ENCODE results near the gene ZNF524. TPM values are rescaled to one million over a fixed set of nuclear protein-coding genes. Genes with fewer than 3 reads are reported as not detected.
"Not testable (repeated sequence)": the region's sequence is repeated elsewhere in the genome, so short reads cannot be mapped to it uniquely, and the experiment has no call there.

Gene ZNF524, protein sequence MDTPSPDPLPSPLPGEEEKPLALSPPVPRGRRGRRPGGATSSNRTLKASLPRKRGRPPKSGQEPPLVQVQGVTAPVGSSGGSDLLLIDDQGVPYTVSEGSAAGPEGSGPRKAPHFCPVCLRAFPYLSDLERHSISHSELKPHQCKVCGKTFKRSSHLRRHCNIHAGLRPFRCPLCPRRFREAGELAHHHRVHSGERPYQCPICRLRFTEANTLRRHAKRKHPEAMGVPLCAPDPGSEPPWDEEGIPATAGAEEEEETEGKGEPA
- total RNA-seq, result 5.7 TPM
- polyA plus RNA-seq, result 30.9 TPM

DNA sequence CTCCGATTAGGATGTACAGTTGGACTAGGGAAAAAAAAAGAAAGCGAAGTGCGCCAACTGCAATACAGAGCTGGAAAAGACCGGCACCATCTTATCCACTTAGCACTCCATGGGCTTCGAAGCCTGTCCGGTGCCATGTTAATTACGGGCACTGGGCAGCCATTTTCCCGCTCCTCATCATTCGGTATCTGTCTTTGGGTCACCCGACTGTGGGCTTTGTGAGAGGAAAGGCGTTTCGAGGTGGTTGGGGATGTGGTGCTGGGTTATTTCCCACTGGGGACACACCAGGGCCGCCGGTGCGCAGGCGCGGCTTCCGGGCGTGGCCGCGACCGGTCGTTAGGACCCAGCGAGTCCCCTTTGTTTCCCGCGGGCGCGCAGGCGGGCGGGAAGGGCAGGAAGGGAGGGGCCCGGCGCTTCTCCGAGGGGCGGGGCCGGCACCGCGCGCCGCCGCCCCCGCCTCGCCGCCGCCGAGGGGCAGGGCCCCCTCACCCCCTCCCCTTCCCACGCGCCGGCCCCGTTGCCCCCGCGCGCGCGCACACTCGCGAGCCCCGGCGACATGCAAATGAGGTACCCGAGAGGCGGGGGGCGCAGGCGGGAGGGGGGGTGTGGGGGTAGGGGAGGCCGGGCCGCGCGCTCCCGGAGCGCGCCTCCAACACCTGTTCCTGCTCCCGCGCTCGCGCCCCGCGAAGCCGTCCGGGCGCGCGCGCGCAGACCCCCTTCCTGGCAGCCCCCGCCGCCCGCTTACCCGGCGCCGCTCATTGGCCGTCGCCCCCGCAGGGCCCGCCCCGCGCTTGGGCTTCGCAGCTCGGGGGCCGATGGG is at the start of gene ZNF524:
ZNF524 (plus strand) TSS at position 447 of the 820 bp plus-strand sequence. CDS start 1,825 bp downstream, outside the sequence.
- WGBS, result under 1% methylated on average over 97 of the region's 97 CpGs
- peak within 1 kb of the TSS; percentile 67 for H3K4me3 ChIP-seq (ENCODE audit: low read depth, low read length)
- peak; percentile 89 for DNase-seq (ENCODE audit: extremely low spot score)

DNA sequence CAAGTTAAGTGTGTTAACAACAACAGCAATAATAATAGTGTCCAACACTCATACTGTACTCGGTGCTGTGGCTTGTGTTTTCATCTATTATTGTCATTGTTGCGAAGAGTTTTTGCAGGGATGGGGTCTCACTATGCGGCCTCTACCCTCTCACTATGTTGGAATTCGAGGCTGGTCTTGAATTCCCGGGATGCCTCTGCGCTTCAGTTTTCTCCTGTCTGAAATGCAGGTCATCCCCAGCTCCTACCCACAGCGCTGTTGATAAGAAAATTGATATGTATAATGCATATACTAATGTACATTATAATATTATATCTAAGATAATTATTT is 49.8 kb upstream of the ZNF524 start:
- Histone ChIP-seq H3K27ac (ENCODE audit: low read depth) (no peak overlapping the region), H3K4me1 (ENCODE audit: insufficient read depth) (peaks cover 2% of the 10 kb centered on the region), H3K36me3 (ENCODE audit: insufficient read depth) (no peaks in the 10 kb centered on the region), H3K4me3 (ENCODE audit: low read depth, low read length) (no peak overlapping the region)
- 38% methylated on average over 7 of the region's 7 CpGs for WGBS
- DNase-seq (ENCODE audit: extremely low spot score), result no peak

More for the DNA sequence above, at the start of gene ZNF524:
- Histone ChIP-seq H3K27ac (ENCODE audit: low read depth) (peak within 1 kb of the TSS; percentile 95), H3K4me1 (ENCODE audit: insufficient read depth) (no peaks in the 10 kb centered on the region), H3K36me3 (ENCODE audit: insufficient read depth) (no peaks in the 10 kb centered on the region)

DNA sequence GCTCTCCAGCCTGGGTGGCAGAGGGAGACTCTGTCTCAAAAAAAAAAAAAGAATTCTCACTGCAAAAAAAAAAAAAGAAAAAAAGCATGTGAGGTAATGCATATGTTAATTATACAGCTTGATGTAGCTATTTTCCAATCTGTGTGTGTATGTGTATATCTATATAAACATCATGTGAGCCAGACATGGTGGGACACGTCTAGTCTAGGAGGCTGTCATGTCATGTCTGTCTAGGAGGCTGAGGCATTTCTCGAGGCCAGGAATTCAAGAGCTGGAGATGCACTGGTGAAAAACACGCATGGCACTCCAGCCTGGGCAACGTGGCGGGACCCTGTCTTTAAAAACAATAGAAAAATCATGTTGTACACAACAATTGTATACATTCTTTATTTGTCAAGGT is 47.9 kb upstream of the ZNF524 start:
- Histone ChIP-seq H3K27ac (ENCODE audit: low read depth) (no peak overlapping the region), H3K4me3 (ENCODE audit: low read depth, low read length) (no peak overlapping the region), H3K36me3 (ENCODE audit: insufficient read depth) (no peaks in the 10 kb centered on the region), H3K4me1 (ENCODE audit: insufficient read depth) (peaks cover 2% of the 10 kb centered on the region)
- no peak for DNase-seq (ENCODE audit: extremely low spot score)
- 65% methylated on average over 5 of the region's 5 CpGs for WGBS

DNA sequence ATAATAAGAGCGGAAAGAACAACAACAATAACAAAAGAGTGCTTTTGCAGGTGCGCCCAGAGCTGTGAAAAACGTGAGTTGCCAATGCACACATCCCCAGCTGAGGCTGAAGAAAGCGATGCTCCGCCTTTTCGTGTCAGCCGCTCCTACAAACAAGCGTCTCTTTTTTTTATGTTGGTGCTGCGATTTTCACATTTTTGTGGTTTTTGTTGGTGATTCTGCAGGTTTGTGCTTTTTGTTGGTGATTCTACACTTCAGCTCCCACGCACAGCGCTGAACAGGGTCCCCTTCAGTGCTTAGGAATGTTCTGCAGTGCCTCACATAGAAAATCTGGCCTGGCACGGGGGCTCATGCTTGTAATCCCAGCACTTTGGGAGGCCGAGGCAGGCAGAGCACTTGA is 47.5 kb upstream of the ZNF524 start:
- WGBS, result 48% methylated on average over 13 of the region's 13 CpGs

DNA sequence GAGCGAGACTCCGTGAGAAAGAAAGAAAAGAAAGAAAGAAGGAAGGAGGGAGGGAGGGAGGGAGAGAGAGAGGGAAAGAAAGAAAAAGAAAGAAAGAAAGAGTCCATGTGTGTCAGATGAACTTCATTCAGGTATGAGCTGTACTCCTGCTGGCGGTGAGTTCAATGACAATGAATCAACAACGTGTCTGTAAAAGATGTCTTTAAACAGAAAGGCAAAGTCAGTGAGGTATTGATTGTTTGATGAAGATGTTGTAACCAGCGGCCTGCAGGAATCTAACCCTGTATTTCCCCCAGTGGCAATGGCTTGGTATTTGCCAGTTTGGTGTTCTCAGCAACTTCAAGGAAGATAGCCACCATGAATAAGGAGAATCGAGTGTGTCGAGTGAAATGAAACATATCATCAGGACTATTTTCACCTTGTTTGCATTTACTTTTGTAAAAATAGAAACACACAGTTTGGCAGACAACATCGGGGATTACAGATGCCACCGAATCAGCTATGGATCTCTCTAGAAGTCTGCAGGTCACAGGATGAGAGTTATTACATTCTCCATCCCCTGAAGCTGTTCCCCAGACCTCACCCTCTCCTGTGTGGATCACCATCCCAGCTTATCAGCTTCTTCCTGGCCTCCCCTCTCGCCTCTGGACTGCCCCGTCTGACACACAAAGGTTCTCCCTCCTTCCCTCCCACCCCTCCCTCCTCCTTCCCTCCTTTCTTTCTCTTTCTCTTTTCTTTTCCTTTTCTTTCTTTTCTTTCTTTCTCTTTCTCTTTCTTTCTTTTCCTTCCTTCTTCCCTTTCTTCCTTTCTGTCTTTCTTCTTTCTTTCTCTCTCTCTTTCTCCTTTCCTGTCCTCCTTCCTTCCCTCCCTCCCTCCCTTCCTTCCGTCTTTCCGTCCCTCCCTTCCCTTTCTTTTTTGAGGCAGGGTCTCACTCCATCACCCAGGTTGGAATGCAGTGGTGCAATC is 46.6 kb upstream of the ZNF524 start:
- no peak overlapping the region for H3K4me3 ChIP-seq (ENCODE audit: low read depth, low read length)
- no peak for DNase-seq (ENCODE audit: extremely low spot score)
- no peak overlapping the region for H3K27ac ChIP-seq (ENCODE audit: low read depth)
- H3K4me1 ChIP-seq (ENCODE audit: insufficient read depth), result peaks cover 2% of the 10 kb centered on the region
- WGBS, result 49% methylated on average over 13 of the region's 13 CpGs
- no peaks in the 10 kb centered on the region for H3K36me3 ChIP-seq (ENCODE audit: insufficient read depth)

More for the DNA sequence above, 47.5 kb upstream of the ZNF524 start:
- Histone ChIP-seq H3K36me3 (ENCODE audit: insufficient read depth) (no peaks in the 10 kb centered on the region), H3K4me1 (ENCODE audit: insufficient read depth) (peaks cover 2% of the 10 kb centered on the region), H3K4me3 (ENCODE audit: low read depth, low read length) (no peak overlapping the region), H3K27ac (ENCODE audit: low read depth) (no peak overlapping the region)
- DNase-seq (ENCODE audit: extremely low spot score), result no peak

DNA sequence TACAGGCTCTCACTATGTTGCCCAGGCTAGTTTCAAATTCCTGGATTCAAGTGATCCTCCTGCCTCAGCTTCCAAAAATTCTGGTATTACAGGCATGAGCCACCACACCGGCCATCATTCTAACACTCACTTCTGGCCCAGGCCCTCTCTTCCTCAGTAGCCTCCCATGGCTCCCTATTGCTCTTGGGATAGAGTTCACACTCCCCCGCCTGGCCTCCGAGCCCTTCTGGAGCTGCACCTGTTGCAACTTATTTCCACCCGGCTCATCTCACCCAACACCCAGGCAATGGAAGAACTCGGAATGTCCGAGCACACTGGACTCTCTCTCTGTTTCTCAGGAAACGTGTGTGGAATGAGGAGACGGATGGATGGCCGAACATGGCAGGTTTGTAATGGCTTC is 45.8 kb upstream of the ZNF524 start:
- 89% methylated on average over 9 of the region's 9 CpGs for WGBS
- no peak for DNase-seq (ENCODE audit: extremely low spot score)
- no peaks in the 10 kb centered on the region for H3K36me3 ChIP-seq (ENCODE audit: insufficient read depth)
- H3K4me1 ChIP-seq (ENCODE audit: insufficient read depth), result peaks cover 2% of the 10 kb centered on the region
- H3K27ac ChIP-seq (ENCODE audit: low read depth), result no peak overlapping the region
- no peak overlapping the region for H3K4me3 ChIP-seq (ENCODE audit: low read depth, low read length)

DNA sequence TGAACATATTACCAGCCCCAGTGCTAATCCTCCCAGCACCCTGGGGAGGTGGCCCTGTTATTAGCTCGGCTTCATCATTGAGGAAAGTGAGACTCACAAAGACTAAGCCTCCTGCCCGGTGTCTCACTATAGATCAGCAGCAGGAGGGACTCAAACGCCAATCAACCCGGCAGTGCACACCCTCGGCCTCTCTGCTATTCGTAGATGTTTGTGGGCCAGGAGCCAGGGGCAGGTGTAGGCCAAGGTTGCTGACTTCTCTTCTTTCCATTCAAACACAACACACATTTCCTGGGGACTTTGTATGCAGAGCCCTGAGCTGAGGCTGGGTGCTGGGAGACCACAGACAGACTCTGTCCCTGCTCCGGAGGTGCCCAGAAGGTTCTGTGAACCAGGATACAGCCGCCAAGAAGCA is 45.3 kb upstream of the ZNF524 start:
- no peak overlapping the region for H3K27ac ChIP-seq (ENCODE audit: low read depth)
- 79% methylated on average over 8 of the region's 8 CpGs for WGBS
- H3K4me3 ChIP-seq (ENCODE audit: low read depth, low read length), result no peak overlapping the region
- peaks cover under 1% of the 10 kb centered on the region for H3K4me1 ChIP-seq (ENCODE audit: insufficient read depth)
- H3K36me3 ChIP-seq (ENCODE audit: insufficient read depth), result no peaks in the 10 kb centered on the region
- DNase-seq (ENCODE audit: extremely low spot score), result no peak

DNA sequence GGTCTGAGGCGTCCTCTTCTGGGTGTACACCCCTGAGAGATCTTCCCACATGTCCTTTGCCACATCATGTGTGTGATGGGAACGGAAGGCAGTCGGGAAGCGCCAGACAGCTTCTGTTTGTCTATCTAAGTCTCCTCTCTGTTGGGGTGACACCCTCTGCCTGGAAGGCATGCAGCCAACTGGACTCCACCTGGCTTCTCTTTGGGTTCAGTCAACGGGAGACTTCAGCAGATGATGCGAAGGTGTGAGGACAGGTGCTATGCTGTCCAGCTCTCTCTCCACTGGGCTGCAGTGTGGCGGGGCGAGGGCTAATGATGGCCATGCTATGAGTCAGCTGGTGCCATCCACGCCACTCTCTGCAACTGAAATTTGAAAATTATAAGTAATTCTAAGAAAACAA is 40.4 kb upstream of the ZNF524 start:
- H3K36me3 ChIP-seq (ENCODE audit: insufficient read depth), result no peaks in the 10 kb centered on the region
- WGBS, result 79% methylated on average over 9 of the region's 9 CpGs
- no peak for DNase-seq (ENCODE audit: extremely low spot score)
- no peaks in the 10 kb centered on the region for H3K4me1 ChIP-seq (ENCODE audit: insufficient read depth)
- H3K27ac ChIP-seq (ENCODE audit: low read depth), result no peak overlapping the region
- H3K4me3 ChIP-seq (ENCODE audit: low read depth, low read length), result no peak overlapping the region

DNA sequence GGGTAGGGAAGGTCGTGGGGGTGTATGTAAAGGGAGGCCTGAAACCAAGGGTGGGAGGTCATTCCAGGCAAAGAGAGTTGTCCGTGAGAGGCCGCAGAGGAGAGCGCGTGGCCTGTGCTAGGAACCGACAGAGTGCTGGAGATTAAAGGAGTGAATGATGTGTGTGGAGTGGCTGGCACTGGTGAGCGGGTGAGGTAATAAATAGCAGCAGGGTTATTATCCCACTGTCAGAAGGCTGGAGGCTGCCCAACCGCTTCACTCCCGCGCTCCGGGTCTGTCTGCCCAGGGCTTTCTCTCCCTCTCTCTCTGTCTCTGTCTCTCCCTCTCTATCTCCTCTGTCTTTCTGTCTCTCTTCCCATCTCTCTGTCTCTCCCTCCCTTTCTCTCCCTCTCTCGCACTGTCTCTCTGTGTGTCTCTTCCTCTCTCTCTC is 36.8 kb upstream of the ZNF524 start:
- 35% methylated on average over 12 of the region's 12 CpGs for WGBS
- Histone ChIP-seq H3K4me3 (ENCODE audit: low read depth, low read length) (no peak overlapping the region), H3K4me1 (ENCODE audit: insufficient read depth) (no peaks in the 10 kb centered on the region), H3K36me3 (ENCODE audit: insufficient read depth) (no peaks in the 10 kb centered on the region), H3K27ac (ENCODE audit: low read depth) (no peak overlapping the region)
- DNase-seq (ENCODE audit: extremely low spot score), result no peak

DNA sequence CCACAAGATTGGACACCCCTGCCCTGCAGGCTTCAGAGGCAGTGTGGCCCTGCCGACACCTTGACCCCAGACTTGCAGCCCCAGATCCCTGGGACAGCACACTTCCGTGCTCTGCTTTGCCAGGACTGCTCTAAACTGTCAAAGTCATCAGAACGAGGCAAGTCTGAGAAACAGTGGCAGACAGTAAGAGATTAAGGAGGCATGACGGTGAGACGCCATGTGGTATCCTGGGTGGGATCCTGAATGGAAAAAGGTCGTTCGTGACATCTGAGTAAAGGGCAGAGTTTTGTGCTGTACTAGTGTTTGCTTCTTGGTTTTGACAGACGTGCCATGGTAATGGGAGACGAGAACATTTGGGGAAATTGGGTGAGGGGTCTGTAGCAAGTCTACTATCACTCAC is 33.3 kb upstream of the ZNF524 start:
- no peak overlapping the region for H3K27ac ChIP-seq (ENCODE audit: low read depth)
- no peaks in the 10 kb centered on the region for H3K4me1 ChIP-seq (ENCODE audit: insufficient read depth)
- H3K4me3 ChIP-seq (ENCODE audit: low read depth, low read length), result no peak overlapping the region
- WGBS, result 27% methylated on average over 9 of the region's 9 CpGs
- no peaks in the 10 kb centered on the region for H3K36me3 ChIP-seq (ENCODE audit: insufficient read depth)
- no peak for DNase-seq (ENCODE audit: extremely low spot score)

DNA sequence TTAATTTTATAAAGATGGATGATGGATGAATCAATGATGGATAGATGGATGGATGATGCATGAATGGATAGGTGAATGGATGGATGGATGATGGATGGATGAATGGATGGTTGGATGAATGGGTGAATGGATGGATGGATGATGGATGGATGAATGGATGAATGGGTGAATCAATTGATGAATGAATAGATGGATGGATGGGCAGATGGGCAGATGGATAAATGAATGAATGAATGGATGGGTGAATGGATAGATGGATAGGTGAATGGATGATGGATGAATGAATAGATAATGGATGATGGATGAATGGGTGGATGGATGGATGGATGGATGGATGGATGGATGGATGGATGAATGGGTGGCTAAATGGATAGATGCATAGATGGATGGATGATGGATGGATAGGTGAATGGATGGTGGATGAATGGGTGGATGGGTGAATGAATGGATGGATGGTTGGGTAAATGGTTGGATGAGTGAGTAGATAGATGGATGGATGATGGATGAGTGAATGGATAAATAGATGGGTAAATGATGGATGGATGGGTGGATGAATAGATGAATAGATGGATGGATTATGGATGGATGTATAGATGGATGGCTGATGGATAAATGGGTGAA is 32.3 kb upstream of the ZNF524 start:
- DNase-seq (ENCODE audit: extremely low spot score), result no peak
- Histone ChIP-seq H3K4me3 (ENCODE audit: low read depth, low read length) (no peak overlapping the region), H3K36me3 (ENCODE audit: insufficient read depth) (no peaks in the 10 kb centered on the region), H3K4me1 (ENCODE audit: insufficient read depth) (no peaks in the 10 kb centered on the region), H3K27ac (ENCODE audit: low read depth) (no peak overlapping the region)

DNA sequence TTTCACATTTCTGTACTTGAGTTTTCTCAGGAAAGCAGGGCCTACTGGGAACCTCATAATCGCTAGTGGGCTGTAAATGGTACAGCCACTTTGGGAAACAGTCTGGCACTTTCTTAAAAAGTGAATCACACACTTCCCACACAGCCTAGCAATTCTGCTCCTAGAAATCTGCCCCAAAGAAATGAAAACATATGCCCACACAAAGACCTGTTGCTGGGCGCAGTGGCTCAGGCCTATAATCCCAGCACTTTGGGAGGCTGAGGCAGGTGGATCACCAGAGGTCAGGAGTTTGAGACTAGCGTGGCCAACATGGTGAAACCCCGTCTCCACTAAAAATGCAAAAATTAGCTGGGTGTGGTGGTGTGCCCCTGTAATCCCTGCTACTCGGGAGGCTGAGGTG is 30.6 kb upstream of the ZNF524 start:
- WGBS, result 91% methylated on average over 5 of the region's 5 CpGs
- H3K27ac ChIP-seq (ENCODE audit: low read depth); H3K36me3 ChIP-seq (ENCODE audit: insufficient read depth); H3K4me1 ChIP-seq (ENCODE audit: insufficient read depth); DNase-seq (ENCODE audit: extremely low spot score); H3K4me3 ChIP-seq (ENCODE audit: low read depth, low read length): not testable (repeated sequence)

DNA sequence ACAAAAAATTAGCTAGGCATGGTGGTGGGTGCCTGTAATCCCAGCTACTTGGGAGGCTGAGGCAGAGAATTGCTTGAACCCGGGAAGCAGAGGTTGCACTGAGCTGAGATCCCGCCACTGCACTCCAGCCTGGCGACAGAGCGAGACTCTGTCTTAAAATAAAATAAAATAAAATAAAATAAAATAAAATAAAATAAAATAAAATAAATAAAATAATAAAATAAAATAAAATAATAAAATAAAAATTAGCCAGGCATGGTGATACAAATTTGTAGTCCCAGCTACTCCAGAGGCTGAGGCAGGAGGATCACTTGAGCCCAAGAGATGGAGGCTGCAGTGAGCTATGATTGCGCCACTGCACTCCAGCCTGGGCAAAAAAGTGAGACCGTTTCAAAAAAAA is 26.2 kb upstream of the ZNF524 start:
- DNase-seq (ENCODE audit: extremely low spot score); H3K4me1 ChIP-seq (ENCODE audit: insufficient read depth); H3K36me3 ChIP-seq (ENCODE audit: insufficient read depth); H3K27ac ChIP-seq (ENCODE audit: low read depth); H3K4me3 ChIP-seq (ENCODE audit: low read depth, low read length): not testable (repeated sequence)
- 90% methylated on average over 6 of the region's 6 CpGs for WGBS

Data from urinary bladder (tissue), 4 donors.